ENCODE results near the gene EME2.

Gene EME2

GRCh38 chr16:1745181-1745899 lies 27.3 kb upstream of the EME2 start:
- DNase-seq (ENCODE audit: low read depth in 3 of 3): no peak

- no peak for DNase-seq (ENCODE audit: low read depth in 3 of 3)
These were observed 26.5 kb upstream of the EME2 start for GRCh38 chr16:1745900-1746692.

- DNase-seq (ENCODE audit: low read depth in 3 of 3): no peak
These were observed 25.9 kb upstream of the EME2 start for GRCh38 chr16:1746693-1747195.

GRCh38 chr16:1747934-1748333 lies 24.7 kb upstream of the EME2 start:
- no peak for DNase-seq (ENCODE audit: low read depth in 3 of 3)

- no peak for DNase-seq (ENCODE audit: low read depth in 3 of 3)
These were observed 23.2 kb upstream of the EME2 start for GRCh38 chr16:1749152-1750117.

- no peak for DNase-seq (ENCODE audit: low read depth in 3 of 3)
These were observed 20.7 kb upstream of the EME2 start for GRCh38 chr16:1751946-1752345.

GRCh38 chr16:1752853-1753252 lies 19.8 kb upstream of the EME2 start:
- no peak for DNase-seq (ENCODE audit: low read depth in 3 of 3)

- no peak for DNase-seq (ENCODE audit: low read depth in 3 of 3)
These were observed 18.4 kb upstream of the EME2 start for GRCh38 chr16:1754204-1754603.

- DNase-seq (ENCODE audit: low read depth in 3 of 3): no peak
These were observed 14.7 kb upstream of the EME2 start for GRCh38 chr16:1757714-1758461.

- DNase-seq (ENCODE audit: low read depth in 3 of 3): no peak
These were observed 13.7 kb upstream of the EME2 start for GRCh38 chr16:1758923-1759322.

- DNase-seq (ENCODE audit: low read depth in 3 of 3): no peak
These were observed 13.1 kb upstream of the EME2 start for GRCh38 chr16:1759511-1759910.

GRCh38 chr16:1760911-1761310 lies 11.7 kb upstream of the EME2 start:
- DNase-seq (ENCODE audit: low read depth in 3 of 3): no peak

GRCh38 chr16:1761751-1762150 lies 10.9 kb upstream of the EME2 start:
- no peak for DNase-seq (ENCODE audit: low read depth in 3 of 3)

- DNase-seq (ENCODE audit: low read depth in 3 of 3): no peak
These were observed 10.3 kb upstream of the EME2 start for GRCh38 chr16:1762196-1762878.

GRCh38 chr16:1762879-1763520 lies 9.6 kb upstream of the EME2 start:
- DNase-seq (ENCODE audit: low read depth in 3 of 3): no peak

- no peak for DNase-seq (ENCODE audit: low read depth in 3 of 3)
These were observed 8.8 kb upstream of the EME2 start for GRCh38 chr16:1763521-1764511.

- no peak for DNase-seq (ENCODE audit: low read depth in 3 of 3)
These were observed 7.6 kb upstream of the EME2 start for GRCh38 chr16:1764971-1765370.

- DNase-seq (ENCODE audit: low read depth in 3 of 3): no peak
These were observed 6.8 kb upstream of the EME2 start for GRCh38 chr16:1765826-1766225.

GRCh38 chr16:1766231-1766630 lies 6.4 kb upstream of the EME2 start:
- DNase-seq (ENCODE audit: low read depth in 3 of 3): no peak
